HG03457 (cell line): Measurements from ENCODE around the gene ELANE.
"Not testable (repeated sequence)": the region's sequence is repeated elsewhere in the genome, so short reads cannot be mapped to it uniquely, and the experiment has no call there.

Source experiments
- ATAC-seq: cut with Tn5 transposase; IDR thresholded peaks from one replicate; pipeline ENCODE4 v1.9.1; 2021; ENCODE audit warnings: moderate number of reproducible peaks; ENCODE audit not compliant: unreplicated experiment

ELANE gene

GRCh38 chr19:876780-877314 lies 24.7 kb downstream of the ELANE start:
- ATAC-seq = no peak

DNA sequence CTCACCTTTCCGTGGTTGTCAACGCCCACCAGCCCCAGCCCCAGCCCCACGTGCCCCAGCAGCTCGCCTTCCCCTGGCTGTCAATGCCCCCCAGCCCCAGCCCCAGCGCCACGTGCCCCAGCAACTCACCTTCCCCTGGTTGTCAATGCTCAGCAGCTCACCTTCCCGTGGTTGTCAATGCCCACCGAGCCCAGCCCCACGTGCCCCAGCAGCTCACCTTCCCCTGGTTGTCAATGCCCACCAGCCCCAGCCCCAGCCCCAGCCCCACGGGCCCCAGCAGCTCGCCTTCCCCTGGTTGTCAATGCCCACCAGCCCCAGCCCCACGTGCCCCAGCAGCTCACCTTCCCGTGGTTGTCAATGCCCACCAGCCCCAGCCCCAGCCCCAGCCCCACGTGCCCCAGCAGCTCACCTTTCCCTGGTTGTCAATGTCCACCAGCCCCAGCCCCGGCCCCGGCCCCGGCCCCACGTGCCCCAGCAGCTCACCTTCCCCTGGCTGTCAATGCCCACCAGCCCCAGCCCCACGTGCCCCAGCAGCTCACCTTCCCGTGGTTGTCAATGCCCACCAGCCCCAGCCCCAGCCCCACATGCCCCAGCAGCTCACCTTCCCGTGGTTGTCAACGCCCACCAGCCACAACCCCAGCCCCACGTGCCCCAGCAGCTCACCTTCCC lies 26.0 kb downstream of the ELANE start:
- not testable (repeated sequence) for ATAC-seq

DNA sequence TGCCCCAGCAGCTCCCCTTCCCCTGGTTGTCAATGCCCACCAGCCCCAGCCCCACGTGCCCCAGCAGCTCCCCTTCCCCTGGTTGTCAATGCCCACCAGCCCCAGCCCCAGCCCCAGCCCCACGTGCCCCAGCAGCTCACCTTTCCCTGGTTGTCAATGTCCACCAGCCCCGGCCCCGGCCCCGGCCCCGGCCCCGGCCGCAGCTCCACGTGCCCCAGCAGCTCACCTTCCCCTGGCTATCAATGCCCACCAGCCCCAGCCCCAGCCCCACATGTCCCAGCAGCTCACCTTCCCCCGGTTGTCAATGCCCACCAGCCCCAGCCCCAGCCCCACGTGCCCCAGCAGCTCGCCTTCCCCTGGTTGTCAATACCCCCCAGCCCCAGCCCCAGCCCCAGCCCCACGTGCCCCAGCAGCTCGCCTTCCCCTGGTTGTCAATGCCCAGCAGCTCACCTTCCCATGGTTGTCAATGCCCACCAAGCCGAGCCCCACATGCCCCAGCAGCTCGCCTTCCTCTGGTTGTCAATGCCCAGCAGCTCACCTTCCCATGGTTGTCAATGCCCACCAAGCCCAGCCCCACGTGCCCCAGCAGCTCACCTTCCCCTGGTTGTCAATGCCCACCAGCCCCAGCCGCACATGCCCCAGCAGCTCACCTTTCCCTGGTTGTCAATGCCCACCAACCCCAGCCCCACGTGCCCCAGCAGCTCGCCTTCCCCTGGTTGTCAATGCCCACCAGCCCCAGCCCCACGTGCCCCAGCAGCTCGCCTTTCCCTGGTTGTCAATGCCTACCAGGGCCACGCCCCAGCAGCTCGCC lies 26.9 kb downstream of the ELANE start:
- not testable (repeated sequence) for ATAC-seq

GRCh38 chr19:879711-880438 lies 27.8 kb downstream of the ELANE start:
- no peak for ATAC-seq

DNA sequence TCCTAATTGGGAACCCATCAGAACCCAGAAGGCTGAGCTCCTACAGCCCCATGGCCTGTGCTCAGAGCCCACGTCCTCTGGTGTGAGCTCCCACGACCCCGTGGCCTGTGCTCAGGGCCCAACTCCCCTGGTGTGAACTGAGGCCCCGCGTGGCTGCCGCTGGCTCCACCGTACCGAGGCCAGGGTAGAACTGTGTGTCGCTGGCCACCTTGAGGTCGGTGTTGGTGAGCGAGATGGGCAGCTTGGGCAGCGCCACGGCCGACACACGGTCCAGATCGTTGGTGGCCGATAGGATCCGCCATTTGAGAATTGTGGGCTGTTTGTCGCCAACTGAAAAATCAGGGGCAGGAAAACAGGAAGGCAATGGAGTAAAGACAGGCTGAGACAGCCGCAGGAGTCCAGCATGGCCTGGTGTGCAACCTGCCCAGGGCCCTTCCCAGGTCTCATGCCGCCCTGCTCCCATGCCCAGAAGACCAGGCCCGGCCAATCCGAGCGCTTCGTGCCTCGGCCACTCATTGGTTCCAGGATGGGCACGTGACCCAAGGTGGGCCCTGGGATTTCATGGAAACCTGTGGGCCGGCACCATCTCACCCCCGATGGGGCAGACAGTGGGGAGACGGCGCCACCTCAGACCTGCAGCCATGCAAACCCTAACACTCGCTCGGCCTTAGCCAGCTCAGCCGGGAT lies 29.4 kb downstream of the ELANE start:
- no peak for ATAC-seq

DNA sequence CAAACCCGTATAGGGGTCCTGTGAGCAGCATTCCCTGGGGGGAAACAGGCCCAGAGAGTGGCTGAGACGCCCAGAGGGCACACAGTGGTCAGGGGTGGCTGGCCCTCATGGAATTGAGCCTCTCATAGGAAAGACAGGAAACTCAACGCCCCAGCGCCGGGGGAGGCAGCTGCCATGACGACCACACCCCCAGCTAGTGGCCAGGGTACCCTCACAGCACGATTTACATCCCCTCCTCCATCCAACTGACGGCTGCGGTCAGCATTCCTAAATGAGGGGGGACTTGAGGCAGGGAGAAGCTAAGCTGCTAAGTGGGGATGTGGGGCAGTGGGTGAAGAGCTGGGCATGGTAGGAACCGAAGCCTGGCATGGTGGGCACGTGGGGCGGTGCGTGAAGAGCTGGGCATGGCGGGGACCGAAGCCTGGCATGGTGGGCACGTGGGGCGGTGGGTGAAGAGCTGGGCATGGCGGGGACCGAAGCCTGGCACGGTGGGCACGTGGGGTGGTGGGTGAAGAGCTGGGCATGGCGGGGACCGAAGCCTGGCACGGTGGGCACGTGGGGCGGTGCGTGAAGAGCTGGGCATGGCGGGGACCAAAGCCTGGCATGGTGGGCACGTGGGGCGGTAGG lies 30.9 kb downstream of the ELANE start:
- ATAC-seq = no peak

GRCh38 chr19:883661-884211 lies 31.6 kb downstream of the ELANE start:
- no peak for ATAC-seq

- ATAC-seq = no peak
Measured at GRCh38 chr19:884420-885211, 32.5 kb downstream of the ELANE start.

GRCh38 chr19:885536-886224 lies 33.6 kb downstream of the ELANE start:
- no peak for ATAC-seq

- ATAC-seq = no peak
Measured at GRCh38 chr19:887072-887471, 35.0 kb downstream of the ELANE start.

DNA sequence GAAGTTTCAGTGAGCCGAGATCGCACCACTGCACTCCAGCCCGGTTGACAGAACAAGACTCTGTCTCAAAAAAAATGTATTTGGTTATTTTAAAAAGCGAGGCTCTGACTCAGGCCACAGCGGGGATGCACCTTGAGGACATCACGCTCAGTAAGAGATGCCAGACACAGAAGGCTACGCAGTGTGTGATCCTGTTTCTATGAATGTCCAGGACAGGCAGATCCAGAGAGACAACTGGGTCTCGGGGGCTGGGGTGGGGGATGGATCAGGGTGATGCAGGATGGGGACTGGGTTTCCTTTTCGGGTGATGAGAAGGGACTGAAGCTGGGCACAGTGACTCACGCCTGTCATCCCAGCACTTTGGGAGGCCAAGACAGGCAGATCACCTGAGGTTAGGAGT lies 35.5 kb downstream of the ELANE start:
- no peak for ATAC-seq

- ATAC-seq = no peak
Measured at GRCh38 chr19:888581-889385, 36.7 kb downstream of the ELANE start.

GRCh38 chr19:889662-890295 lies 37.7 kb downstream of the ELANE start:
- ATAC-seq = no peak

DNA sequence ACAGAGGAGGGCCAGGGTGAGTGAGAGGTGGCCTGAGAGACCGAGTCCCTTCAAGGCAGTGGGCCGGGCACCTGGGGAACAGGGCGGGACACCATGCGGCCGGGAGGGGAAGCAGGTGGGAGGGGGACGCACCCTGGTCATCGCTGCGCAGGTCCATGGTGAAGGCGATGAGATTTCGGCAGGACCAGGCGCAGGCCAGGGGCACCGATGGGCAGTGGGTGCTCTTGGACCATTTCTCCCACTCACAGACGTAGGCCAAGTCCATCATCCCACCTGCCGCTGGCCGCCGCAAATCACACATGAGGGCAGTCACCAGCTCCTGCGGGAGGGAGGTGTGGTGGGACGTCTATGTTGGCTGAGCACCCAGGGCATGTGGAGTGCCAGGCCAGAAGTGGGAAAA lies 38.7 kb downstream of the ELANE start:
- no peak for ATAC-seq

- not testable (repeated sequence) for ATAC-seq
Measured at GRCh38 chr19:891421-892200, 39.5 kb downstream of the ELANE start.

GRCh38 chr19:892243-892893 lies 40.3 kb downstream of the ELANE start:
- ATAC-seq = no peak
